OCI-LY1 (cell line): ENCODE data around the gene CABYR.

Experiments
- H2AFZ ChIP-seq: fragments of 200-600 bp; sonication (generic), shearing (Covaris generic); 2 replicates; pipeline ENCODE4 v1.6.0; 2014; ENCODE audit warnings: antibody characterized with exemption, mild to moderate bottlenecking, low read length
- H3F3A ChIP-seq: fragments of 200-600 bp; sonication (generic), shearing (Covaris generic); 2 replicates; pipeline ENCODE4 v1.6.0; 2014; ENCODE audit warnings: mild to moderate bottlenecking, antibody characterized with exemption, low read length, moderate library complexity; ENCODE audit not compliant: insufficient read depth
- H3K27ac ChIP-seq: fragments of 200-600 bp; sonication (generic); 2 replicates; pipeline ENCODE4 v1.5.1; 2014; ENCODE audit warnings: low read length, mixed run types, mild to moderate bottlenecking, low read depth; ENCODE audit not compliant: poor library complexity, severe bottlenecking
- H3K27me3 ChIP-seq: fragments of 200-600 bp; sonication (generic); 2 replicates; pipeline ENCODE4 v1.6.0; 2014; ENCODE audit warnings: antibody characterized with exemption, mild to moderate bottlenecking, low read length, moderate library complexity; ENCODE audit not compliant: insufficient read depth
- H3K36me3 ChIP-seq: fragments of 200-600 bp; sonication (generic); 2 replicates; pipeline ENCODE4 v1.6.1; 2014; ENCODE audit warnings: mild to moderate bottlenecking, antibody characterized with exemption, low read length, moderate library complexity, mixed read lengths; ENCODE audit not compliant: insufficient read depth
- H3K4me1 ChIP-seq: fragments of 200-600 bp; sonication (generic); 2 replicates; pipeline ENCODE4 v1.5.1; 2014; ENCODE audit warnings: mild to moderate bottlenecking, low read length, moderate library complexity; ENCODE audit not compliant: insufficient read depth, severe bottlenecking
- H3K4me2 ChIP-seq: fragments of 200-600 bp; sonication (generic), shearing (Covaris generic); 2 replicates; pipeline ENCODE4 v1.6.1; 2014; ENCODE audit warnings: low read length
- H3K4me3 ChIP-seq: fragments of 200-600 bp; sonication (generic); 2 replicates; pipeline ENCODE4 v1.5.1; 2014; ENCODE audit warnings: low read length, low read depth, mild to moderate bottlenecking, mixed read lengths; ENCODE audit not compliant: poor library complexity, severe bottlenecking
- H3K79me2 ChIP-seq: fragments of 200-600 bp; shearing (Covaris generic); 2 replicates; pipeline ENCODE4 v1.6.1; 2016; ENCODE audit warnings: mixed run types, low read length, mixed read lengths; ENCODE audit not compliant: insufficient read depth
- H3K9ac ChIP-seq: fragments of 200-600 bp; sonication (generic), shearing (Covaris generic); 2 replicates; pipeline ENCODE4 v1.6.1; 2014; ENCODE audit warnings: mild to moderate bottlenecking, low read length, mixed read lengths
- H3K9me2 ChIP-seq: fragments of 200-600 bp; sonication (generic), shearing (Covaris generic); 2 replicates; pipeline ENCODE4 v1.6.1; 2014; ENCODE audit warnings: low read depth, mild to moderate bottlenecking, low read length, mixed read lengths
- H3K9me3 ChIP-seq: fragments of 200-600 bp; shearing (Covaris generic); 2 replicates; pipeline ENCODE4 v1.6.1; 2014; ENCODE audit warnings: low read length, mixed read lengths
- H4K20me1 ChIP-seq: fragments of 200-600 bp; sonication (generic), shearing (Covaris generic); 2 replicates; pipeline ENCODE4 v1.6.0; 2016; ENCODE audit warnings: mild to moderate bottlenecking, low read length; ENCODE audit not compliant: insufficient read depth
- EZH2 ChIP-seq: fragments of 200-600 bp; sonication (generic), shearing (Covaris generic); IDR thresholded peaks from 2 replicates; pipeline ENCODE4 v1.8.0; 2017; ENCODE audit warnings: borderline replicate concordance, mixed run types, mild to moderate bottlenecking, antibody characterized with exemption, low read length, moderate library complexity, mixed read lengths
- TF ChIP-seq, protein P1 (sequence below): fragments of 200-600 bp; sonication (generic), shearing (Covaris generic); IDR thresholded peaks from 2 replicates; pipeline ENCODE4 v1.5.1; 2017; ENCODE audit warnings: mild to moderate bottlenecking, antibody characterized with exemption, low read length, moderate library complexity, mixed read lengths

CABYR gene

DNA sequence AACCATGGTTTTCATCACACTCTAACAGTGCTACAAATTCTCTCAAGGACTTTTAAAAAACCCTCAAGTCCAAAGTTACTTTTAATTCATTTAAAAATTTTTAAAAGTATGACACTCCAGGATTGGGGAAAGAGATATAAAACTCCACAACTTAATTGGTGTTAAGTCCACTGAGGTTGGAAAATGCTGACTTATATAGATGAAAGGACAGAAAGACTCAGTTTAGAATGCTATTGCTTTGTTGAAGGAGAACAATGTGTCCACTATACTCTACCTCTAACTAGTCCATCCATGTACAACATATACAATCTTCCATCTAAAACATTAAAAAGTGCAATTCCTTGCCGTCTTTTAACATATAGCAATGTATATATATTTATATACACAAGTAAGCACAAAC is 41.2 kb downstream of the CABYR start:
- Histone ChIP-seq H2AFZ (no peak overlapping the region), H3K4me1 (no peaks in the 10 kb centered on the region), H3K4me3 (no peak overlapping the region), H3K27me3 (no peaks in the 10 kb centered on the region), H4K20me1 (no peaks in the 10 kb centered on the region), H3K27ac (no peak overlapping the region), H3F3A (no peaks in the 10 kb centered on the region), H3K9me3 (no peaks in the 10 kb centered on the region), H3K79me2 (no peaks in the 10 kb centered on the region), H3K9ac (no peak overlapping the region), H3K36me3 (no peaks in the 10 kb centered on the region), H3K9me2 (no peaks in the 10 kb centered on the region), H3K4me2 (no peak overlapping the region)
- TF ChIP-seq, protein P1, sequence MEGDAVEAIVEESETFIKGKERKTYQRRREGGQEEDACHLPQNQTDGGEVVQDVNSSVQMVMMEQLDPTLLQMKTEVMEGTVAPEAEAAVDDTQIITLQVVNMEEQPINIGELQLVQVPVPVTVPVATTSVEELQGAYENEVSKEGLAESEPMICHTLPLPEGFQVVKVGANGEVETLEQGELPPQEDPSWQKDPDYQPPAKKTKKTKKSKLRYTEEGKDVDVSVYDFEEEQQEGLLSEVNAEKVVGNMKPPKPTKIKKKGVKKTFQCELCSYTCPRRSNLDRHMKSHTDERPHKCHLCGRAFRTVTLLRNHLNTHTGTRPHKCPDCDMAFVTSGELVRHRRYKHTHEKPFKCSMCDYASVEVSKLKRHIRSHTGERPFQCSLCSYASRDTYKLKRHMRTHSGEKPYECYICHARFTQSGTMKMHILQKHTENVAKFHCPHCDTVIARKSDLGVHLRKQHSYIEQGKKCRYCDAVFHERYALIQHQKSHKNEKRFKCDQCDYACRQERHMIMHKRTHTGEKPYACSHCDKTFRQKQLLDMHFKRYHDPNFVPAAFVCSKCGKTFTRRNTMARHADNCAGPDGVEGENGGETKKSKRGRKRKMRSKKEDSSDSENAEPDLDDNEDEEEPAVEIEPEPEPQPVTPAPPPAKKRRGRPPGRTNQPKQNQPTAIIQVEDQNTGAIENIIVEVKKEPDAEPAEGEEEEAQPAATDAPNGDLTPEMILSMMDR: no peak
- TF ChIP-seq EZH2: no peak

DNA sequence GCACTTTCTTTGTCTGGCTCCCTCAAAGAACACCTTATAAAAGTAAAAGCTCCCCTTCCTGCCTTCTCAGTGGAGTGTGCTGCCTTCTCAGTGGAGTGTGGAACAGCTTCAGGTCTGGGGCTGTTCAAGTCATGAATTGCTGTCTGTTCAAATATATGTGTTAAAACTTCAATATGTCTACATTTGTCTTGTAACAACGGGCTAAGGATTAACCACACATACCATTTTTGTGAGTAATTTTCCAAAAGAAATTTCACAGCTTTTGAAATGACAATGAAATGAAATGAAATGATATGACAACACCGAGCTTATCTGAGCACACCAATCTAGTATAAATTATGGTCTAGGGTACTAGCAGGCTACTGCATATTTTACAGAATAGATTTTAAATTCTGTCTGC is 42.9 kb downstream of the CABYR start:
- Histone ChIP-seq H3K9me3 (no peaks in the 10 kb centered on the region), H4K20me1 (no peaks in the 10 kb centered on the region), H2AFZ (no peak overlapping the region), H3K4me1 (no peaks in the 10 kb centered on the region), H3K9ac (no peak overlapping the region), H3K36me3 (no peaks in the 10 kb centered on the region), H3K27ac (no peak overlapping the region), H3K27me3 (no peaks in the 10 kb centered on the region), H3K4me3 (no peak overlapping the region), H3K79me2 (no peaks in the 10 kb centered on the region), H3K4me2 (no peak overlapping the region), H3F3A (no peaks in the 10 kb centered on the region), H3K9me2 (no peaks in the 10 kb centered on the region)
- TF ChIP-seq EZH2: no peak
- TF ChIP-seq, protein P1: no peak

DNA sequence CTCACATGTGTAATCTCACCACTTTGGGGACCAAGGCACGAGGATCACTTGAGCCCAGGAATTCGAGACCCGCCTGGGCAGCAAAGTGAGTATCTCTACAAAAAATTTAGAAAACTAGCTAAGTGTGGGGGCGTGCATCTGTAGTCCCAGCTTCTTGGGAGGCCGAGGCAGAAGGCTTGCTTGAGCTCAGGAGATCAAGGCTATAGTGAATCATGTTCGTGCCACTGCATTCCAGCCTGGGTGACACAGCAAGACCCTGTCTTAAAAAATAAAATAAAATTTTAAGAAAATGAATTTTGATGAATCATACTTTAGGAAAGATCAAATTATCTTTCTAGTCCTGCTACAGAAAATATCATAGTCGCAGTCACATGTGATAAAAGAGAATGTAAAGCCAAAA is 46.9 kb downstream of the CABYR start:
- TF ChIP-seq, protein P1: no peak
- no peak for TF ChIP-seq EZH2
- no peak overlapping the region for H3K4me2 ChIP-seq
- H3K27ac ChIP-seq: no peak overlapping the region
- no peak overlapping the region for H3K9ac ChIP-seq
- H3K27me3 ChIP-seq: no peaks in the 10 kb centered on the region
- H2AFZ ChIP-seq: no peak overlapping the region
- no peaks in the 10 kb centered on the region for H4K20me1 ChIP-seq
- no peaks in the 10 kb centered on the region for H3F3A ChIP-seq
- no peaks in the 10 kb centered on the region for H3K9me2 ChIP-seq
- no peaks in the 10 kb centered on the region for H3K79me2 ChIP-seq
- no peak overlapping the region for H3K4me3 ChIP-seq
- H3K9me3 ChIP-seq: no peaks in the 10 kb centered on the region
- no peaks in the 10 kb centered on the region for H3K4me1 ChIP-seq
- no peaks in the 10 kb centered on the region for H3K36me3 ChIP-seq
